GM12874 (cell line): ENCODE results near the gene CROCC2.

Experiments
- CTCF ChIP-seq: IDR thresholded peaks from 2 replicates; pipeline ENCODE4 v1.5.1; 2011; ENCODE audit warnings: low read depth, mild to moderate bottlenecking, control low read depth, low read length, moderate library complexity; ENCODE audit not compliant: insufficient read depth

Gene CROCC2

GRCh38 chr2:240886023-240886565, 20.0 kb upstream of the CROCC2 start:
- TF ChIP-seq CTCF = no peak

GRCh38 chr2:240886678-240887609, 19.2 kb upstream of the CROCC2 start:
- TF ChIP-seq CTCF = no peak

- TF ChIP-seq CTCF = no peak
Observed at GRCh38 chr2:240887631-240888030, 18.5 kb upstream of the CROCC2 start.

GRCh38 chr2:240888130-240888889, 17.8 kb upstream of the CROCC2 start:
- no peak for TF ChIP-seq CTCF

- no peak for TF ChIP-seq CTCF
Observed at GRCh38 chr2:240888890-240889573, 17.1 kb upstream of the CROCC2 start.

- TF ChIP-seq CTCF = no peak
Observed at GRCh38 chr2:240889601-240890560, 16.3 kb upstream of the CROCC2 start.
